Erythroblast (primary cell): ENCODE results near the gene LGR6.

Experiments used
- GATA1 ChIP-seq: IDR thresholded peaks from 2 replicates; pipeline ENCODE4 v1.6.1; 2011; ENCODE audit warnings: low read depth, mild to moderate bottlenecking, control low read depth, low read length, moderate library complexity
- POLR2A ChIP-seq: IDR thresholded peaks from 2 replicates; pipeline ENCODE4 v1.6.1; 2011; ENCODE audit warnings: mild to moderate bottlenecking, low read length

GRCh38 chr1:202233804-202234203 is 40.2 kb downstream of the LGR6 start:
- TF ChIP-seq POLR2A (no peak), GATA1 (no peak)
